ENCODE data around the gene IFT20. TPM values are rescaled to one million over a fixed set of nuclear protein-coding genes. Genes with fewer than 3 reads are reported as not detected.

Gene IFT20
- total RNA-seq, 4 donors from 2014 or later = 22.6 to 40.8 (median 26.7) TPM

- TF ChIP-seq POLR2A (IDR thresholded peaks at IDR 0.05) = no peak
- TF ChIP-seq CTCF (IDR thresholded peaks at IDR 0.05) = no peak
- intact Hi-C loops (cut with DNase I; ENCODE audit: low total_unique reads) = no loop called here
- no peak for DNase-seq (ENCODE audit: low spot score in 2 of 2)
- 13 to 14% methylated on average over 40 of the region's 40 CpGs for WGBS, 2 donors
- peak overlapping the region; percentile 18 for H3K4me3 ChIP-seq (ENCODE audit: low read depth, poor library complexity, severe bottlenecking)
These were observed 17.1 kb downstream of the IFT20 start for GRCh38 chr17:28317966-28318758.

- 88 to 91% methylated on average over 21 of the region's 21 CpGs for WGBS, 2 donors
- DNase-seq (ENCODE audit: low spot score in 2 of 2) = no peak
- intact Hi-C loops (cut with DNase I; ENCODE audit: low total_unique reads) = no loop called here
- TF ChIP-seq POLR2A (IDR thresholded peaks at IDR 0.05) (no peak), CTCF (IDR thresholded peaks at IDR 0.05) (no peak)
- no peak overlapping the region for H3K4me3 ChIP-seq (ENCODE audit: low read depth, poor library complexity, severe bottlenecking)
These were observed 17.9 kb downstream of the IFT20 start for GRCh38 chr17:28317099-28317965.

GRCh38 chr17:28315846-28316705 lies 19.2 kb downstream of the IFT20 start:
- intact Hi-C loops (cut with DNase I; ENCODE audit: low total_unique reads) = no loop called here
- DNase-seq (ENCODE audit: low spot score in 2 of 2) = no peak
- WGBS, 2 donors = 89 to 94% methylated on average over 4 of the region's 4 CpGs
- TF ChIP-seq CTCF (IDR thresholded peaks at IDR 0.05) = no peak
- TF ChIP-seq POLR2A (IDR thresholded peaks at IDR 0.05) = no peak
- H3K4me3 ChIP-seq (ENCODE audit: low read depth, poor library complexity, severe bottlenecking) = no peak overlapping the region

- no peak for DNase-seq (ENCODE audit: low spot score in 2 of 2)
- intact Hi-C loops (cut with DNase I; ENCODE audit: low total_unique reads) = no loop called here
- H3K4me3 ChIP-seq (ENCODE audit: low read depth, poor library complexity, severe bottlenecking) = no peak overlapping the region
- WGBS, 2 donors = 83 to 88% methylated on average over 2 of the region's 2 CpGs
- no peak for TF ChIP-seq POLR2A (IDR thresholded peaks at IDR 0.05)
- no peak for TF ChIP-seq CTCF (IDR thresholded peaks at IDR 0.05)
These were observed 21.4 kb downstream of the IFT20 start for GRCh38 chr17:28313841-28314240.

- intact Hi-C loops (cut with DNase I; ENCODE audit: low total_unique reads) = no loop called here
- no peak overlapping the region for H3K4me3 ChIP-seq (ENCODE audit: low read depth, poor library complexity, severe bottlenecking)
- DNase-seq (ENCODE audit: low spot score in 2 of 2) = no peak
- TF ChIP-seq POLR2A (IDR thresholded peaks at IDR 0.05) (no peak), CTCF (IDR thresholded peaks at IDR 0.05) (no peak)
- WGBS, 2 donors = 47 to 74% methylated on average over 4 to 19 of the region's 38 CpGs
These were observed 28.3 kb downstream of the IFT20 start for GRCh38 chr17:28306954-28307401.

All from lower leg skin (tissue), 4 donors.